Smooth muscle cell (in vitro differentiated cells): ENCODE results near the gene SIN3B. TPM values are rescaled to one million over a fixed set of nuclear protein-coding genes. Genes with fewer than 3 reads are reported as not detected.

Source experiments
- DNase-seq: peaks from one replicate; lab custom pipeline; 2025; ENCODE audit not compliant: unreplicated experiment; lab: John Stamatoyannopoulos, UW
- H2AFZ ChIP-seq: fragments of 200-600 bp; sonication (generic); 2 replicates; pipeline ENCODE4 v1.6.0; 2016; ENCODE audit warnings: antibody characterized with exemption, low read depth, mild to moderate bottlenecking
- H3F3A ChIP-seq: fragments of 200-600 bp; sonication (generic); 2 replicates; pipeline ENCODE4 v1.6.0; 2017; ENCODE audit warnings: antibody characterized with exemption, low read depth
- H3K27ac ChIP-seq: fragments of 200-600 bp; sonication (generic); 2 replicates; pipeline ENCODE4 v1.5.1; 2016; ENCODE audit warnings: low read depth, mild to moderate bottlenecking
- H3K27me3 ChIP-seq: fragments of 200-600 bp; sonication (generic); 2 replicates; pipeline ENCODE4 v1.6.1; 2016; ENCODE audit warnings: low read depth, mild to moderate bottlenecking
- H3K36me3 ChIP-seq: fragments of 200-600 bp; sonication (generic); 2 replicates; pipeline ENCODE4 v1.5.1; 2016; ENCODE audit warnings: low read depth
- H3K4me1 ChIP-seq: fragments of 200-600 bp; sonication (generic); 2 replicates; pipeline ENCODE4 v1.5.1; 2016; ENCODE audit warnings: low read depth
- H3K4me2 ChIP-seq: fragments of 200-600 bp; sonication (generic); 2 replicates; pipeline ENCODE4 v1.6.0; 2016; ENCODE audit warnings: mild to moderate bottlenecking
- H3K4me3 ChIP-seq: fragments of 200-600 bp; sonication (generic); 2 replicates; pipeline ENCODE4 v1.5.1; 2016; ENCODE audit warnings: mild to moderate bottlenecking
- H3K79me2 ChIP-seq: fragments of 200-600 bp; sonication (generic); 2 replicates; pipeline ENCODE4 v1.6.0; 2016; ENCODE audit warnings: low read depth, mild to moderate bottlenecking
- H3K9ac ChIP-seq: fragments of 200-600 bp; sonication (generic); 2 replicates; pipeline ENCODE4 v1.6.0; 2016; ENCODE audit warnings: low read depth
- H3K9me3 ChIP-seq: fragments of 200-600 bp; sonication (generic); replicated peaks from 2 replicates; pipeline ENCODE4 v1.5.1; 2016; ENCODE audit warnings: low read depth
- H4K20me1 ChIP-seq: fragments of 200-600 bp; sonication (generic); 2 replicates; pipeline ENCODE4 v1.6.0; 2016; ENCODE audit warnings: low read depth
- CTCF ChIP-seq: fragments of 200-600 bp; sonication (generic); IDR thresholded peaks from 2 replicates; pipeline ENCODE4 v1.5.1; 2017; ENCODE audit warnings: borderline replicate concordance, mild to moderate bottlenecking, antibody characterized with exemption; ENCODE audit not compliant: insufficient read depth, poor library complexity, severe bottlenecking
- WGBS: methylation state at CpG from one replicate; pipeline ENCODE4 v1.1.7; 2016; ENCODE audit warnings: low lambda C conversion rate; 5-methylcytosine and 5-hydroxymethylcytosine counted together
- polyA plus RNA-seq: library from polyadenylated mRNA; unstranded; fragments of >200 nt; fragmentation: Nextera tagmentation; extraction: Ambion mirVana; gene quantifications from 2 replicates; pipeline ENCODE4 v1.2.1, GENCODE V29; 2016
- total RNA-seq: library from RNA; depleted of rRNA; stranded (reverse); fragments of >200 nt; gene quantifications from 2 replicates; pipeline ENCODE4 v1.2.3, GENCODE V29; 2014

Gene SIN3B
- total and polyA plus RNA-seq, 2 experiments from 2014 or later = 16.5 to 25.1 TPM

GRCh38 chr19:16824658-16825311, 4.4 kb upstream of the SIN3B start:
- Histone ChIP-seq H3K27me3 (no peaks in the 10 kb centered on the region), H3K9ac (peak overlapping the region; percentile 72), H3K27ac (peak overlapping the region; percentile 82), H3K4me2 (peak overlapping the region; percentile 84), H2AFZ (peak overlapping the region; percentile 83), H3K4me1 (peaks cover 7% of the 10 kb centered on the region), H3F3A (peaks cover 6% of the 10 kb centered on the region), H3K79me2 (peaks cover 4% of the 10 kb centered on the region), H3K36me3 (no peaks in the 10 kb centered on the region), H3K4me3 (peak overlapping the region; percentile 41), H3K9me3 (no peaks in the 10 kb centered on the region), H4K20me1 (no peaks in the 10 kb centered on the region)
- TF ChIP-seq CTCF = no peak
- WGBS = 31% methylated on average over 11 of the region's 11 CpGs
- DNase-seq = no peak

GRCh38 chr19:16825312-16826052, 3.7 kb upstream of the SIN3B start:
- Histone ChIP-seq H3K9me3 (no peaks in the 10 kb centered on the region), H3K27ac (peak overlapping the region; percentile 82), H3K4me2 (peak overlapping the region; percentile 84), H2AFZ (peak overlapping the region; percentile 83), H3K79me2 (peaks cover 10% of the 10 kb centered on the region), H3K9ac (peak overlapping the region; percentile 72), H3K36me3 (no peaks in the 10 kb centered on the region), H4K20me1 (no peaks in the 10 kb centered on the region), H3K4me1 (peaks cover 7% of the 10 kb centered on the region), H3K27me3 (no peaks in the 10 kb centered on the region), H3F3A (peaks cover 6% of the 10 kb centered on the region), H3K4me3 (peak overlapping the region; percentile 41)
- WGBS = 30% methylated on average over 13 of the region's 13 CpGs
- no peak for TF ChIP-seq CTCF
- DNase-seq = peak; percentile 12

- DNase-seq = no peak
- Histone ChIP-seq H3K27me3 (no peaks in the 10 kb centered on the region), H3K4me3 (peak overlapping the region; percentile 85), H3K36me3 (peaks cover 2% of the 10 kb centered on the region), H3K4me2 (peak overlapping the region; percentile 99), H2AFZ (peak overlapping the region; percentile 45), H4K20me1 (peaks cover 4% of the 10 kb centered on the region), H3K4me1 (peaks cover 3% of the 10 kb centered on the region), H3K27ac (no peak overlapping the region), H3K9me3 (no peaks in the 10 kb centered on the region), H3K79me2 (peaks cover 17% of the 10 kb centered on the region), H3K9ac (peak overlapping the region; percentile 86), H3F3A (peaks cover 6% of the 10 kb centered on the region)
- WGBS = 22% methylated on average over 13 of the region's 13 CpGs
- no peak for TF ChIP-seq CTCF
These were observed 658 bp downstream of the SIN3B start for GRCh38 chr19:16829822-16830289.
